Measurements from ENCODE around the gene SFT2D3.

Gene SFT2D3

DNA sequence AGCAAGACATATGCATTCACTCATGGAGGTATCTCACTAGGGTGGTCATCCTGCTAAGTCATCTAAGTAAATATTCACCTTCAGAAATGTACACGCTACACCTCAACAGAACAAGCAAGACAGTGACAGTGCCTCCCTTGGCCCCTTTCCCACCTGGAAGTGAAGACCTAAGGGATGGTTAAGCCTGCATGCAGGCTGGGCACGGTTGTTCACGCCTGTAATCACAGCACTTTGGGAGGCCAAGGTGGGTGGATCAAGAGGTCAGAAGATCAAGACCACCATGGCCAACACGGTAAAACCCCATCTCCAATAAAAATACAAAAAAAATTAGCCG, 30.4 kb upstream of the SFT2D3 start:
- Histone ChIP-seq H3K36me3 (ENCODE audit: control insufficient read depth, low read length) (no peaks in the 10 kb centered on the region), H3K27me3 (ENCODE audit: control insufficient read depth, low read length) (peaks cover 45% of the 10 kb centered on the region), H3K9me3 (ENCODE audit: control insufficient read depth, insufficient read depth, low read length) (no peaks in the 10 kb centered on the region), H3K4me3 (ENCODE audit: low read length) (no peak overlapping the region), H3K79me2 (ENCODE audit: control insufficient read depth, low read length) (no peaks in the 10 kb centered on the region), H3K27ac (ENCODE audit: low read depth, low read length) (no peak overlapping the region), H3K4me2 (ENCODE audit: low read length) (no peak overlapping the region), H3F3A (ENCODE audit: control insufficient read depth, insufficient read depth) (no peaks in the 10 kb centered on the region), H3K4me1 (ENCODE audit: control insufficient read depth, low read length) (no peaks in the 10 kb centered on the region), H4K20me1 (ENCODE audit: control insufficient read depth, insufficient read depth, low read depth, low read length) (no peaks in the 10 kb centered on the region), H3K9me2 (replicated peaks; ENCODE audit: control insufficient read depth, low read length) (no peaks in the 10 kb centered on the region)
- TF ChIP-seq EZH2phosphoT487 (IDR thresholded peaks at IDR 0.05; ENCODE audit: borderline replicate concordance, low read length): no peak
- TF ChIP-seq, protein P1, sequence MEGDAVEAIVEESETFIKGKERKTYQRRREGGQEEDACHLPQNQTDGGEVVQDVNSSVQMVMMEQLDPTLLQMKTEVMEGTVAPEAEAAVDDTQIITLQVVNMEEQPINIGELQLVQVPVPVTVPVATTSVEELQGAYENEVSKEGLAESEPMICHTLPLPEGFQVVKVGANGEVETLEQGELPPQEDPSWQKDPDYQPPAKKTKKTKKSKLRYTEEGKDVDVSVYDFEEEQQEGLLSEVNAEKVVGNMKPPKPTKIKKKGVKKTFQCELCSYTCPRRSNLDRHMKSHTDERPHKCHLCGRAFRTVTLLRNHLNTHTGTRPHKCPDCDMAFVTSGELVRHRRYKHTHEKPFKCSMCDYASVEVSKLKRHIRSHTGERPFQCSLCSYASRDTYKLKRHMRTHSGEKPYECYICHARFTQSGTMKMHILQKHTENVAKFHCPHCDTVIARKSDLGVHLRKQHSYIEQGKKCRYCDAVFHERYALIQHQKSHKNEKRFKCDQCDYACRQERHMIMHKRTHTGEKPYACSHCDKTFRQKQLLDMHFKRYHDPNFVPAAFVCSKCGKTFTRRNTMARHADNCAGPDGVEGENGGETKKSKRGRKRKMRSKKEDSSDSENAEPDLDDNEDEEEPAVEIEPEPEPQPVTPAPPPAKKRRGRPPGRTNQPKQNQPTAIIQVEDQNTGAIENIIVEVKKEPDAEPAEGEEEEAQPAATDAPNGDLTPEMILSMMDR (IDR thresholded peaks at IDR 0.05; ENCODE audit: low read depth, low read length, poor library complexity, severe bottlenecking): no peak

DNA sequence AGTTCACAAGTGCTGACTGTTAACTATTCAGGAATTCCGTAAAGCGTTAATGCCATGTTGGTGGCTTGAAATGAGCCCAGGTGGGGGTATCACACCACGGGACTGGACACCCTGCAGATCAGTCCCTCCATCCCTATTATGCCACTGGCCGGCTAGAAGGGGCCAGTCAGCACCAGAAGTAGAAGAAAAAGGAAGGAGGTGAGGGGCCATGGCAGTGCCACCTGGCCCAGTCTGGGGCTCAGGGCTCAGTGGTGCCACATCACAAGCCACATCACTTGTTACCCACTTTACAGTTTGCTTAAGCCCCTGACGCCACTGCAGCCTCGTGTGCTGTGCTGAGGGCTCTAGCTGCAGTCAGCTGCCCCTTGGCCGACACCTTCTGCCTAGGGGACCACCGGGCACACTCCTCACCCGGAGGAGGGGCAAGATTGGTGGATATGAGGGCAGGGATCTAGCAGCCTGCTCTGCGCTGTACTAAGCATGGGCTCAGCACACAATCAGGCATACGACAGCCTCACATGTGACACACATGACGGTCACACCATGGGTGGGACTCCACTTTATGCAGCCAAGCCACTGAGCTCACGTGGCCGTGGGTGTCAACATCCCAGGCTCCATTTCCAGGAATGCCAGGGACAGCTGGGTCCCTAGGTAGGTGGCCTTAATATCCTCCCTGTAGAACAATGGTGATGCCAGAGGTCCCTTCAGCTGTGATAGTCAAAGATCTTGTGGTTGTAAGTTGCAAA, 29.6 kb upstream of the SFT2D3 start:
- Histone ChIP-seq H3K79me2 (ENCODE audit: control insufficient read depth, low read length) (no peaks in the 10 kb centered on the region), H3K4me3 (ENCODE audit: low read length) (no peak overlapping the region), H3K4me2 (ENCODE audit: low read length) (no peak overlapping the region), H3K9me2 (replicated peaks; ENCODE audit: control insufficient read depth, low read length) (no peaks in the 10 kb centered on the region), H3K27ac (ENCODE audit: low read depth, low read length) (no peak overlapping the region), H3K9me3 (ENCODE audit: control insufficient read depth, insufficient read depth, low read length) (no peaks in the 10 kb centered on the region), H3F3A (ENCODE audit: control insufficient read depth, insufficient read depth) (no peaks in the 10 kb centered on the region), H3K4me1 (ENCODE audit: control insufficient read depth, low read length) (no peaks in the 10 kb centered on the region), H3K36me3 (ENCODE audit: control insufficient read depth, low read length) (no peaks in the 10 kb centered on the region), H4K20me1 (ENCODE audit: control insufficient read depth, insufficient read depth, low read depth, low read length) (no peaks in the 10 kb centered on the region), H3K27me3 (ENCODE audit: control insufficient read depth, low read length) (peaks cover 46% of the 10 kb centered on the region)
- TF ChIP-seq, protein P1 (IDR thresholded peaks at IDR 0.05; ENCODE audit: low read depth, low read length, poor library complexity, severe bottlenecking): no peak

DNA sequence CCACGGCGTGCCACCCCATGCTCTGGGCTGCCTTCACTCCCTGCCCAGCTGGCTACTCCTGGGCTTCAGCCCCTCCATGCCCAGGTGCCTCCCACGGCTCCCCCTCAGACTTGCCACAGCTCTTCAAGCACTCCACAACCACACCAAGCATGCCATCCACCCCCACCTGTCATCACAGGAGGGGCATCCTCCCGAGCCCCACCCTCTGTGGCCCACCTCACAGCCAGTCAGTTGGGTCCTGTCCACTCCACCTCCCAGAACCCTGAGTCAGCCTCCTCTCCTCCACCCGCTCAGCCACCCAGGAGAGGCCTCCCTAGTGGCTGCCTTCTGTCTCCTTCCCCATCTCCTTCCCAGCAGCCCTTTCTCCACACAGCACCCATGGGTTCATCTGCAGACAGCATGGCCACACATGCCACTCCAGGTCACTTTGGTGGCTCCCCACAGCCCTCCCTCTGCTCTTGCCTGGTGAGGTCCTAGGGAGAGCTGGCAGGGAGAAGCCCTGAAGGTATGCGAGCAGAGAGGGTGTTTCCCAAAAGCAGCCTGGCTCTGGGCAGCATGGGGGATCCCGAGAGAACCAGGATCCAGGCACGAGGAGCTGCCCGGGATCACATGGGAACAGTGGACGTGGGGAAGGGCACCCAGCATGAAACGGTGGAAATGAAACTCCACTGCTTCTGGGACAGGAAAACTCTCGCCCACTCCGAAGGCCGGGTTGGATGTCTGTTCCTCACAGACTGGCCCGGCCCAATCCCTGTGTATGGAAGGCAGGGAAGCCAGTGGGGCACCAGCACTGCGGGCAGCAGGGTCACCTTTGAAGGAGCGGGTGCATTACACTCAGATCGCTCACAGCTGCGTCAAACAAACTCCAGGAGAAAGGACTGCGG, 28.7 kb upstream of the SFT2D3 start:
- TF ChIP-seq, protein P1 (IDR thresholded peaks at IDR 0.05; ENCODE audit: low read depth, low read length, poor library complexity, severe bottlenecking): no peak
- no peak for TF ChIP-seq EZH2phosphoT487 (IDR thresholded peaks at IDR 0.05; ENCODE audit: borderline replicate concordance, low read length)
- Histone ChIP-seq H3K9me3 (ENCODE audit: control insufficient read depth, insufficient read depth, low read length) (no peaks in the 10 kb centered on the region), H3K9me2 (replicated peaks; ENCODE audit: control insufficient read depth, low read length) (no peaks in the 10 kb centered on the region), H3K79me2 (ENCODE audit: control insufficient read depth, low read length) (no peaks in the 10 kb centered on the region), H3F3A (ENCODE audit: control insufficient read depth, insufficient read depth) (no peaks in the 10 kb centered on the region), H3K4me3 (ENCODE audit: low read length) (no peak overlapping the region), H3K27ac (ENCODE audit: low read depth, low read length) (no peak overlapping the region), H4K20me1 (ENCODE audit: control insufficient read depth, insufficient read depth, low read depth, low read length) (no peaks in the 10 kb centered on the region), H3K4me1 (ENCODE audit: control insufficient read depth, low read length) (no peaks in the 10 kb centered on the region), H3K4me2 (ENCODE audit: low read length) (no peak overlapping the region), H3K36me3 (ENCODE audit: control insufficient read depth, low read length) (no peaks in the 10 kb centered on the region), H3K27me3 (ENCODE audit: control insufficient read depth, low read length) (peaks cover 55% of the 10 kb centered on the region)
